ENCODE measurements around the gene PARP11. TPM values are rescaled to one million over a fixed set of nuclear protein-coding genes. Genes with fewer than 3 reads are reported as not detected.

Gene PARP11
- total RNA-seq, 1 experiment from 2014 or later: 10.3 TPM

DNA sequence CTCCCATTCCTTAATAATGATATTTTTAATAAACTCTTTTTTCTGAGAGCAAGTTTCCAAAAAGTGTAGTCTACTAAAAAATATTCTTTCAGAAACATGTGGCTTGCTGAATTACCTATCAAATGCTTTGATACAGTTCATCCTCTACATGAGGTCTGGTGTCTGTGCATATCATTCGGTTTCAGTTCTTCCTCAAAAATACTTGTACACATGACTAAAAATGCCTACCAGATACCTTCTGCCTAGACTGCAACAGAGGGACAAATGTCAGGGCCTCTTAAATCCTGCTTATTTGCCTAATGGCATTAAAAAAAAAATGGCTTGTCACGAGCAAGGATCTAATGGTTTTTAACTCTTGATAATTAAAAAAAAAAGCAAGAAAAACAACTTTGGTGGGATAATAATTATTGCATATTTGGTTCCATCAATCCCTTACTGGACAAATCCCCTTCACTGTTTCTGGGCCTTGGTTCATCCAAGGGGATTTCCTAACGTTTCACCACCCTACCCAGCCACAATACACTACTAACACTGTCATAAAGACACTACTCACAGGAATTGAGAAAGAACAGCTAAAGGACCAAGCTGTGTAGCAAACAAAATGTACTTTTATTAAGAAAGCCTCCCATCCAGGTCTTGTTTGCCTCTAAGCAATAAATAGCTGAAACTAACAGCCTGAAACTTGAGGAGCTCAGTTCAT, 45.7 kb downstream of the PARP11 start:
- DNase-seq (ENCODE audit: unreplicated experiment): no peak
- Mint-ChIP-seq H3K36me3 (ENCODE audit: insufficient read depth, unreplicated experiment) (peaks cover 6% of the 10 kb centered on the region), H3K27me3 (ENCODE audit: insufficient read depth, unreplicated experiment) (no peaks in the 10 kb centered on the region), H3K27ac (ENCODE audit: low read depth, unreplicated experiment) (no peak overlapping the region), H3K4me1 (ENCODE audit: insufficient read depth, unreplicated experiment) (no peaks in the 10 kb centered on the region), H3K4me3 (ENCODE audit: unreplicated experiment) (no peak overlapping the region), H3K9me3 (ENCODE audit: unreplicated experiment) (no peaks in the 10 kb centered on the region)
- CTCF ChIA-PET: interaction anchor here (0.7 to 3.0 kb wide), 3 partner anchors 23 to 1793 kb away, joined by 3 to 9 read pairs (median 3); no protein-coding TSS in a partner anchor
- BruUV-seq (replicated peaks): no TSS peak
- TF ChIP-seq CTCF (IDR thresholded peaks at IDR 0.05; ENCODE audit: unreplicated experiment): no peak
- intact Hi-C loops (cut with micrococcal nuclease): no loop called here
- POLR2A ChIA-PET: no interaction called here

DNA sequence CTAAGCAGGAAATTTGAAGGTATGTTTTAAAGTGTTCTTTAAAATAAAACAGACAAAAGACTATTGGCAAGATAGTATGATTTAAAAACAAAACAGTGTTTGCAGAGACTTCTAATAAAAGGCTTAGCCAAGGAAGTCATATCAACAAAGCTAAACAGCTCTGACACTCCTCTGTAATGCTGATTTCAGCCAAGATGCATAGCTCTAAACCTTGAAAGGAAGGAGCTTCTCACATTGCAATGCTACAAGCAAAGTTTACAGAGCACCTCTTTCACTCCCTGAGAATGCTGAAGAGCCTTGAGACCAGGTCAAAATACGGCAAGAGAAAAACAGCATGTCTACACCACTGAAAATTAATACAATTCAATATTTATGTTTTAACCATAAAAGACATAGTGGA, 51.8 kb downstream of the PARP11 start:
- BruUV-seq (replicated peaks): no TSS peak
- CTCF ChIA-PET: interaction anchor here (0.7 to 2.8 kb wide), 5 partner anchors 12 to 521 kb away, joined by 3 to 11 read pairs (median 4); no protein-coding TSS in a partner anchor

GRCh38 chr12:3820122-3820521, 53.1 kb downstream of the PARP11 start:
- Mint-ChIP-seq H3K36me3 (ENCODE audit: insufficient read depth, unreplicated experiment) (peaks cover 6% of the 10 kb centered on the region), H3K4me3 (ENCODE audit: unreplicated experiment) (no peak overlapping the region), H3K4me1 (ENCODE audit: insufficient read depth, unreplicated experiment) (no peaks in the 10 kb centered on the region), H3K27me3 (ENCODE audit: insufficient read depth, unreplicated experiment) (no peaks in the 10 kb centered on the region), H3K9me3 (ENCODE audit: unreplicated experiment) (no peaks in the 10 kb centered on the region), H3K27ac (ENCODE audit: low read depth, unreplicated experiment) (no peak overlapping the region)
- intact Hi-C loops (cut with micrococcal nuclease): no loop called here
- TF ChIP-seq CTCF (IDR thresholded peaks at IDR 0.05; ENCODE audit: unreplicated experiment): no peak
- BruUV-seq (replicated peaks): no TSS peak
- CTCF ChIA-PET: interaction anchor here (0.9 to 2.8 kb wide), 3 partner anchors 16 to 745 kb away, joined by 3 to 11 read pairs (median 8); no protein-coding TSS in a partner anchor
- DNase-seq (ENCODE audit: unreplicated experiment): peak; percentile 20
- POLR2A ChIA-PET: no interaction called here

More for the DNA sequence above, 51.8 kb downstream of the PARP11 start:
- no peak overlapping the region for H3K4me3 Mint-ChIP-seq (ENCODE audit: unreplicated experiment)
- no peaks in the 10 kb centered on the region for H3K27me3 Mint-ChIP-seq (ENCODE audit: insufficient read depth, unreplicated experiment)
- H3K36me3 Mint-ChIP-seq (ENCODE audit: insufficient read depth, unreplicated experiment): peaks cover 2% of the 10 kb centered on the region
- no peaks in the 10 kb centered on the region for H3K9me3 Mint-ChIP-seq (ENCODE audit: unreplicated experiment)
- no peak overlapping the region for H3K27ac Mint-ChIP-seq (ENCODE audit: low read depth, unreplicated experiment)
- H3K4me1 Mint-ChIP-seq (ENCODE audit: insufficient read depth, unreplicated experiment): no peaks in the 10 kb centered on the region
- no peak for TF ChIP-seq CTCF (IDR thresholded peaks at IDR 0.05; ENCODE audit: unreplicated experiment)
- no peak for DNase-seq (ENCODE audit: unreplicated experiment)
- intact Hi-C loops (cut with micrococcal nuclease): no loop called here
- POLR2A ChIA-PET: no interaction called here

DNA sequence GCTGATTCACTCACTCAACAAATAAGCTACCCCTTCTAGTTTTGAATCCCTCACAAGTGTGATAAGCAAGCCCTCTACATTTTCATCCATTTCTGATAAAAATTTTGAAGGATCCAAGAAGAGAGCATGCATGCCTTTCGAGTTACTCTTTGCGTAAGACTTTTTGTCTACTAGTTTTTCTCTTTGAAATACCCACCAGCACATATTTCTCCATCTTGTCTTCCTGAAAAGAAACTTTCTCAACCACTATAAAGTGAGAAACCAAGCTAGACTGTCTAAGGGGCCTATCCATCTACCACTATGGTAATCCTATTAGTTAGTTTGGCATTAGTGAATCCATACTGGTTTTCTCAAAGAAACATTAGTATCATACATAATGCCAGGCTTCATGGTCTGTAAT, 56.9 kb downstream of the PARP11 start:
- Mint-ChIP-seq H3K36me3 (ENCODE audit: insufficient read depth, unreplicated experiment) (peaks cover 13% of the 10 kb centered on the region), H3K27me3 (ENCODE audit: insufficient read depth, unreplicated experiment) (no peaks in the 10 kb centered on the region), H3K4me3 (ENCODE audit: unreplicated experiment) (no peak overlapping the region), H3K27ac (ENCODE audit: low read depth, unreplicated experiment) (no peak overlapping the region), H3K4me1 (ENCODE audit: insufficient read depth, unreplicated experiment) (no peaks in the 10 kb centered on the region), H3K9me3 (ENCODE audit: unreplicated experiment) (no peaks in the 10 kb centered on the region)
- no peak for DNase-seq (ENCODE audit: unreplicated experiment)
- POLR2A ChIA-PET: interaction anchor here (0.7 kb wide), 2 partner anchors 181 to 328 kb away, joined by 3 to 4 read pairs; no protein-coding TSS in a partner anchor
- intact Hi-C loops (cut with micrococcal nuclease): no loop called here
- no TSS peak for BruUV-seq (replicated peaks)
- TF ChIP-seq CTCF (IDR thresholded peaks at IDR 0.05; ENCODE audit: unreplicated experiment): no peak
- CTCF ChIA-PET: interaction anchor here (1.3 to 2.1 kb wide), 4 partner anchors 11 to 516 kb away, joined by 4 to 8 read pairs (median 6); no protein-coding TSS in a partner anchor
